Gastroesophageal sphincter (tissue), 4 donors: ENCODE data around the gene FAM118B. TPM values are rescaled to one million over a fixed set of nuclear protein-coding genes. Genes with fewer than 3 reads are reported as not detected.

Experiments used
- ATAC-seq: fragments of 150-250 bp; one replicate; pipeline ENCODE4 v1.9.1; 2016; ENCODE audit warnings: mild to moderate bottlenecking, moderate library complexity
- H3K27ac ChIP-seq, 4 donors: fragments of 200-600 bp; sonication (generic) in 3 of 4; 1 replicate in 3 of 4; 2 replicates in 1 of 4; pipeline ENCODE4 v1.5.1; 2016 to 2019
- H3K27me3 ChIP-seq: fragments of 200-600 bp; sonication (generic); one replicate; pipeline ENCODE4 v1.5.1; 2019
- H3K36me3 ChIP-seq, 2 donors: fragments of 200-600 bp; sonication (generic); one replicate each; pipeline ENCODE4 v1.5.1; 2019; ENCODE audit warnings: control low read depth in 1 of 2
- H3K4me1 ChIP-seq, 3 donors: fragments of 200-600 bp; sonication (generic); 1 replicate in 2 of 3; 2 replicates in 1 of 3; pipeline ENCODE4 v1.5.1; 2016 to 2019; ENCODE audit warnings: control low read depth in 2 of 3
- H3K4me3 ChIP-seq, 2 donors: fragments of 200-600 bp; sonication (generic); one replicate each; pipeline ENCODE4 v1.5.1; 2019; ENCODE audit warnings: mild to moderate bottlenecking in 1 of 2, moderate library complexity in 1 of 2
- H3K9me3 ChIP-seq, 3 donors: fragments of 200-600 bp; sonication (generic); one replicate each; pipeline ENCODE4 v1.5.1; 2017 to 2019; ENCODE audit warnings: control low read depth in 2 of 3
- CTCF ChIP-seq, 4 experiments: fragments of 200-600 bp in 2 of 4; fragments of 450-650 bp in 2 of 4; sonication (generic) in 1 of 4; IDR thresholded peaks; one replicate each; pipeline ENCODE4 v1.5.1; 2017 to 2019; ENCODE audit warnings: antibody characterized with exemption in 4 of 4, mild to moderate bottlenecking in 2 of 4, moderate library complexity in 2 of 4
- EP300 ChIP-seq: sonication (generic); formaldehyde crosslinking; IDR thresholded peaks from one replicate; pipeline ENCODE4 v1.6.1; 2017; ENCODE audit warnings: antibody characterized with exemption, mild to moderate bottlenecking
- POLR2A ChIP-seq, 2 donors: fragments of 450-650 bp; IDR thresholded peaks; one replicate each; pipeline ENCODE4 v1.6.1; 2017; ENCODE audit warnings: antibody characterized with exemption in 2 of 2, mild to moderate bottlenecking in 2 of 2, moderate library complexity in 1 of 2
- POLR2AphosphoS5 ChIP-seq: sonication (generic); formaldehyde crosslinking; IDR thresholded peaks from one replicate; pipeline ENCODE4 v1.6.1; 2017; ENCODE audit warnings: antibody characterized with exemption
- WGBS, 2 donors: methylation state at CpG; one replicate each; pipeline ENCODE4 v1.1.5; 2018; ENCODE audit warnings: low coverage in 1 of 2; 5-methylcytosine and 5-hydroxymethylcytosine counted together
- total RNA-seq, 4 donors: library from RNA; depleted of rRNA; stranded (reverse); fragments of >200 nt; gene quantifications; one replicate each; pipeline ENCODE4 v1.1.0, GENCODE V29; 2016

Gene FAM118B
- total RNA-seq, 4 donors from 2014 or later = 15.5 to 24.0 (median 19.9) TPM

- 60% methylated on average over 6 of the region's 6 CpGs for WGBS, 2 donors
- Histone ChIP-seq H3K9me3 (no peaks in the 10 kb centered on the region), H3K27me3 (no peaks in the 10 kb centered on the region), H3K27ac (no peak overlapping the region), H3K4me1 (peaks cover 0 to 28% (median 13%) of the 10 kb centered on the region in 3 donors), H3K4me3 (no peak overlapping the region), H3K36me3 (peaks cover 0 to 3% of the 10 kb centered on the region in 2 donors)
- ATAC-seq = no peak
- no peak for TF ChIP-seq POLR2A (IDR thresholded peaks at IDR 0.05)
- TF ChIP-seq POLR2AphosphoS5 = no peak
- TF ChIP-seq EP300 = no peak
- no peak for TF ChIP-seq CTCF (IDR thresholded peaks at IDR 0.05)
Measured at GRCh38 chr11:126214841-126215240, 3.3 kb downstream of the FAM118B start.

GRCh38 chr11:126216526-126217305 lies 5.1 kb downstream of the FAM118B start:
- 72 to 78% methylated on average over 3 to 5 of the region's 6 CpGs for WGBS, 2 donors
- Histone ChIP-seq H3K4me3 (no peak overlapping the region), H3K36me3 (no peaks in the 10 kb centered on the region), H3K9me3 (no peaks in the 10 kb centered on the region), H3K27me3 (no peaks in the 10 kb centered on the region), H3K27ac (no peak overlapping the region), H3K4me1 (peaks cover 0 to 18% (median 8%) of the 10 kb centered on the region in 3 donors)
- ATAC-seq = no peak
- TF ChIP-seq POLR2AphosphoS5 = no peak
- TF ChIP-seq EP300 = no peak
- no peak for TF ChIP-seq CTCF (IDR thresholded peaks at IDR 0.05)
- no peak for TF ChIP-seq POLR2A (IDR thresholded peaks at IDR 0.05)

- Histone ChIP-seq H3K27me3 (no peaks in the 10 kb centered on the region), H3K4me3 (no peak overlapping the region), H3K36me3 (no peaks in the 10 kb centered on the region), H3K4me1 (peaks cover 0 to 12% (median 6%) of the 10 kb centered on the region in 3 donors), H3K27ac (no peak overlapping the region), H3K9me3 (no peaks in the 10 kb centered on the region)
- WGBS, 2 donors = 63 to 100% methylated on average over 1 of the region's 1 CpG
- no peak for TF ChIP-seq POLR2AphosphoS5
- TF ChIP-seq POLR2A (IDR thresholded peaks at IDR 0.05) = no peak
- no peak for TF ChIP-seq EP300
- no peak for TF ChIP-seq CTCF (IDR thresholded peaks at IDR 0.05)
- no peak for ATAC-seq
Measured at GRCh38 chr11:126217491-126217890, 5.9 kb downstream of the FAM118B start.

GRCh38 chr11:126219547-126219946 lies 8.0 kb downstream of the FAM118B start:
- ATAC-seq = no peak
- Histone ChIP-seq H3K27ac (no peak overlapping the region), H3K27me3 (no peaks in the 10 kb centered on the region), H3K36me3 (no peaks in the 10 kb centered on the region), H3K4me3 (no peak overlapping the region), H3K9me3 (no peaks in the 10 kb centered on the region), H3K4me1 (no peaks in the 10 kb centered on the region)
- 71 to 78% methylated on average over 1 to 3 of the region's 4 CpGs for WGBS, 2 donors
- no peak for TF ChIP-seq POLR2A (IDR thresholded peaks at IDR 0.05)
- no peak for TF ChIP-seq EP300
- no peak for TF ChIP-seq POLR2AphosphoS5
- no peak for TF ChIP-seq CTCF (IDR thresholded peaks at IDR 0.05)
